ENCODE results near the gene RAPGEF2. TPM values are rescaled to one million over a fixed set of nuclear protein-coding genes. Genes with fewer than 3 reads are reported as not detected.
"Not testable (repeated sequence)": the region's sequence is repeated elsewhere in the genome, so short reads cannot be mapped to it uniquely, and the experiment has no call there.

RAPGEF2 gene
- total and polyA plus RNA-seq, 8 donors = 3.3 to 78.1 (median 37.2) TPM

- peak in 1 of 2 donors; percentile 45 for DNase-seq
- H3K9me3 ChIP-seq = no peaks in the 10 kb centered on the region
- no peak for TF ChIP-seq CTCF (IDR thresholded peaks at IDR 0.05)
- no peak for TF ChIP-seq POLR2A (IDR thresholded peaks at IDR 0.05)
- TF ChIP-seq EP300 (IDR thresholded peaks at IDR 0.05) = no peak
- no peak for TF ChIP-seq POLR2AphosphoS5 (IDR thresholded peaks at IDR 0.05)
- intact Hi-C loops (cut with DNase I; ENCODE audit: low total_unique reads) = no loop called here
- H3K4me3 ChIP-seq = no peak overlapping the region
- no peaks in the 10 kb centered on the region for H3K36me3 ChIP-seq
- H3K27me3 ChIP-seq = no peaks in the 10 kb centered on the region
- H3K27ac ChIP-seq = peak overlapping the region in 1 of 5 donors; percentile 74
- H3K4me1 ChIP-seq = peaks cover 0 to 8% (median 0%) of the 10 kb centered on the region in 4 donors
- 25 to 45% (median 34%) methylated on average over 1 of the region's 1 CpG for WGBS, 5 donors
Observed at GRCh38 chr4:159071178-159071968, 31.5 kb upstream of the RAPGEF2 start.

GRCh38 chr4:159071969-159072765 is 30.7 kb upstream of the RAPGEF2 start:
- H3K9me3 ChIP-seq = no peaks in the 10 kb centered on the region
- 93 to 96% (median 96%) methylated on average over 6 of the region's 6 CpGs for WGBS, 5 donors
- DNase-seq = no peak
- no peak overlapping the region for H3K4me3 ChIP-seq
- intact Hi-C loops (cut with DNase I; ENCODE audit: low total_unique reads) = no loop called here
- H3K27ac ChIP-seq = peak overlapping the region in 1 of 5 donors; percentile 74
- H3K4me1 ChIP-seq = peaks cover 0 to 8% (median 0%) of the 10 kb centered on the region in 4 donors
- H3K27me3 ChIP-seq = no peaks in the 10 kb centered on the region
- TF ChIP-seq CTCF (IDR thresholded peaks at IDR 0.05) = no peak
- no peak for TF ChIP-seq POLR2A (IDR thresholded peaks at IDR 0.05)
- no peak for TF ChIP-seq EP300 (IDR thresholded peaks at IDR 0.05)
- TF ChIP-seq POLR2AphosphoS5 (IDR thresholded peaks at IDR 0.05) = no peak
- H3K36me3 ChIP-seq = no peaks in the 10 kb centered on the region

GRCh38 chr4:159075531-159075932 is 27.3 kb upstream of the RAPGEF2 start:
- no peaks in the 10 kb centered on the region for H3K36me3 ChIP-seq
- no peak overlapping the region for H3K27ac ChIP-seq
- no peaks in the 10 kb centered on the region for H3K27me3 ChIP-seq
- no peak overlapping the region for H3K4me3 ChIP-seq
- no peak for DNase-seq
- no peak for TF ChIP-seq CTCF (IDR thresholded peaks at IDR 0.05)
- peaks cover 0 to 10% (median 4%) of the 10 kb centered on the region in 4 donors for H3K4me1 ChIP-seq
- H3K9me3 ChIP-seq = no peaks in the 10 kb centered on the region
- 52 to 60% (median 53%) methylated on average over 3 of the region's 3 CpGs for WGBS, 5 donors
- intact Hi-C loops (cut with DNase I; ENCODE audit: low total_unique reads) = no loop called here

GRCh38 chr4:159077018-159077417 is 25.9 kb upstream of the RAPGEF2 start:
- H3K27ac ChIP-seq; H3K36me3 ChIP-seq; DNase-seq; H3K27me3 ChIP-seq; H3K9me3 ChIP-seq; H3K4me1 ChIP-seq; H3K4me3 ChIP-seq; intact Hi-C loops (cut with DNase I; ENCODE audit: low total_unique reads): not testable (repeated sequence)
- WGBS, 5 donors = 88 to 96% (median 92%) methylated on average over 13 of the region's 13 CpGs

All from stomach (tissue), 9 donors.